Activated CD8-positive, alpha-beta memory T cell treated with anti-CD3 and anti-CD28 coated beads for 24 hours (primary cell): ENCODE data around the gene SYNDIG1.
A peak's percentile ranks its signal among the peaks of the same experiment; 100 is the strongest.

Source experiments
- DNase-seq: peaks from one replicate; pipeline ENCODE4 v3.0.0-alpha.2; 2020

Gene SYNDIG1

GRCh38 chr20:24679448-24680047, 210.1 kb downstream of the SYNDIG1 start:
- DNase-seq: no peak

- no peak for DNase-seq
These were observed 212.4 kb downstream of the SYNDIG1 start for GRCh38 chr20:24681634-24682495.

DNA sequence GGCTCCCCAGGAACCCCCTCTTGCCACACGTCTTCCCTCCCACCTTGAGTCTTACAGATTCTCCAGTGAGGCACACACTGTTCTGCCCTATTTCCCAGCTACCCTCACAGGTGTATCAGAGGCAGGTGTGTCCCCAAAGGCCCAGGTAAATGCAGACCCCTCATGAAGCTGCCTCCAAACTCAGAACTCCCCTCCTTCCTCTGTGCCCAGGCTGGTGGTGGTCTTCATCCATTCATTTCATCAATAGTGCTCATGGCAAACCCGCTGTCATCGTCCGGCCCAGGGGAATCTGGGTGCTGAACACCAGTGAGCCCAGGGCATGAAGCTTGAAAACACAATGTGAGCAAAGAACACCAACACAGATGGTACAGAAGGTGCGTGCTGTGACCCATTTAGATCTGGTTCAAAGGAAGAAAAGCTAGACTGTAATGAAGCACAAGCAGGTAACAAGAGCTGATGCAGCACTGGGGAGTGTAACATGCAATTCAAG, 213.1 kb downstream of the SYNDIG1 start:
- DNase-seq: no peak

DNA sequence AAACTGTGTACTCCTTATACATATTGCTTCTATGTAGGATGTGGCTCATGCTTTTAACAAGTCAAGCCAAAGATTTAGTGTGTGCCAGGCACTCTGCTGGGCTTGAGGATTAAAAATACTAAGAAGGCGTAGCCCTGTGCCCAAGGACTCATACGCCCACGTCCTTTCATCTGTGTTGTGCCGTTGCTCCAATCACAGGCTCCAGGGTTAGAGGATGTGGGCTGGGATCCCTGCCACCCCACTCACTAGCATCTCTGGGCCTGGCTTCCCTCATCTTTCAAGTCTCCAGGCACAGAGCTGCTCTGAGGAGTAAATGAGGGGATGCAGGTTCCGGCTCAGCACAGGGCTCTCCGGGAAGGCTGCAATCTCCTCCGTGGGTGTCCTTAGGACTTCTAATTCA, 214.2 kb downstream of the SYNDIG1 start:
- DNase-seq: no peak

- no peak for DNase-seq
These were observed 215.0 kb downstream of the SYNDIG1 start for GRCh38 chr20:24684421-24684871.

DNA sequence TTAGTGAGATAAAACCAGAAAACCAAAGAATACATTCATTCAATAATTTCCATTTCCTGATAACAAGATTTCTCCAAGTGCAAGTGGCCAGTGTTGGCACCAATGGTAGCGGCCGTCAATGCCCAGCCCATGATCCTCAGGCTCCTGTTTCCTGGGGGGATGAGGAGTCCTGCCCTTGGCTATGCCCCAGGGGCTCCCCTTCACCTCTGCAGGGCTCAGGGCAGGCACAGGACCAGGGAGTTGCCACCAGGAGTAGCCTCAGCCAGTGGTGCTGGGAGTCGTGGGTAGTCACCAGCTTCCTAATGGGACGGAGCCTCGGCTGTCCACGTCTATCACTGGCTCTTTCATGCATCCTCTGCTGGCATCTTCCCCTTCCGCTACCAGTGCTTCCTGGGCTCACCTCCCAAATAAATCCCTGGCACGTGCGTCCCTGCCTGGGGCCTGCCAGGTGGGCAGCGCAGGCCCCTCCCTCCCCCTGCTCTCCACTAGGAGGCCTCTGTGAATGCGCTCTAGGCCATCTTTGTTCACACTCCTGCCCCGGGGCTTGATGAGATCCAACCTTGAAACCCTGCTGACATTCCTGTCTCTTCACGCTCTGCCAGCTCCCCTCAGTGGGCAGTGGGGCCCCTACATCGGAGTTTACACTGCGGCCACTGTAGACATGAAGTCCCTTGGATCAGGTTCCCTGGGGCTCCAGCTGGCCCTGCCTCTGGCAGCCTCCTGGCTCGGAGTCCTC, 215.7 kb downstream of the SYNDIG1 start:
- DNase-seq: no peak

DNA sequence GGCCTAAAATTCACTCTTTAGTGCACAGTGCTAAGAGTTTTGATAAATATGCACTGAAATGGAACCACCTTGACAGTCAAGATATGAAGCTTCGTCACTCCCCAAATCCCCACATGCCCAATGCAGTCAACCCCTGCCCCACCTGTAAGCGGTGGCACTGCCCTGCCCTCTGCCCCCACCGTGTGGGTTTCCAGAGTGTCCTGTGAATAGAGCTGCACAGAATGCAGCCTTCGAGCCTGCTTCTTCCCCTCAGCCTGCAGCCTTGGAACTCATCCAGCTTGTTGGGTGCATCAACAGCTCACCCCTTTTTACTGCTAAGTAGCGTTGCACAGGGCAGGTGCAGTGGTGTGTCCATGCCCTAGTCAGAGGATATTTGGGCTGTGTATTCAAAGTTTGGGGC, 216.3 kb downstream of the SYNDIG1 start:
- no peak for DNase-seq

DNA sequence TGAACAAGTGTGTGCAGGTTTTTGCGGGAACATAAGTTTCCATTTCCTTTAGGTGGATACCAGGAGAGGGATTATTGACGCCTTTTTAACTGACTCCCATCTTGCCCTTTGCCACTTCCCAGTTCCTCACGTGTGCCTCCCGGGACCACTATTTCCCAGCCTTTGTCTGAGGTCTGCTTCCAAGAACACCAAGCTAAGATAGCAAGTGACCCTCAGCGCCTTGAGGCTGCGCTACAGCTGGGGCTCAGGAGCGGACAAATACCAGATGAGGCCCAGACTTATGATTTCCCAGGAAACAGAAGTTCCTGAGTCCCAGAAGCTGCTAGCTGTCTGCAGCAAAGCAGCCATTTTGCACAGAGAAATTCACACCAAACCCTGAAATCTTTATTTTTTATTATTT, 216.7 kb downstream of the SYNDIG1 start:
- DNase-seq: no peak

- DNase-seq: peak; percentile 13
These were observed 221.0 kb downstream of the SYNDIG1 start for GRCh38 chr20:24690408-24690807.

DNA sequence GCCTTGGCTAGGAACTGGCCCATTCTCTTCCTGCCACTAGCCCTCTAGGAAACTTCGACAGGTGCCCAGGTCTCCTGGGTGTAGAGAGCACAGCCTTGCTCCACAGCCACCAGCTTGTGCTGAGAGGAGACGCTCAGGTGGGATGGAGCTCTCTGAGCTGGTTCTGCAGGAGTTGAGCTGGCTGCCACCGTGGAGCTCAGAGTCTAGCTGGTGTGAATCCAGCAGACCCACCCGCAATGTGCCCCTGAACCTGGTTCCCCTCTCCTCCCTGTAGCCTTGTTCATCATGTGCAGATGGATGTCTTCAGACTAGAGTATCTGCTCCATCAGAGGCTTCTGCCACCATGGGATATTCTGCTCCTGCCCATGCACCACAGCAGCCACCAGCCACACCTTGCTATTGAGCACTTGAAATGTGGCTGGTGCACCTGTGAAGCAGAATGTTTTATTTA, 222.5 kb downstream of the SYNDIG1 start:
- DNase-seq: peak; percentile 38

DNA sequence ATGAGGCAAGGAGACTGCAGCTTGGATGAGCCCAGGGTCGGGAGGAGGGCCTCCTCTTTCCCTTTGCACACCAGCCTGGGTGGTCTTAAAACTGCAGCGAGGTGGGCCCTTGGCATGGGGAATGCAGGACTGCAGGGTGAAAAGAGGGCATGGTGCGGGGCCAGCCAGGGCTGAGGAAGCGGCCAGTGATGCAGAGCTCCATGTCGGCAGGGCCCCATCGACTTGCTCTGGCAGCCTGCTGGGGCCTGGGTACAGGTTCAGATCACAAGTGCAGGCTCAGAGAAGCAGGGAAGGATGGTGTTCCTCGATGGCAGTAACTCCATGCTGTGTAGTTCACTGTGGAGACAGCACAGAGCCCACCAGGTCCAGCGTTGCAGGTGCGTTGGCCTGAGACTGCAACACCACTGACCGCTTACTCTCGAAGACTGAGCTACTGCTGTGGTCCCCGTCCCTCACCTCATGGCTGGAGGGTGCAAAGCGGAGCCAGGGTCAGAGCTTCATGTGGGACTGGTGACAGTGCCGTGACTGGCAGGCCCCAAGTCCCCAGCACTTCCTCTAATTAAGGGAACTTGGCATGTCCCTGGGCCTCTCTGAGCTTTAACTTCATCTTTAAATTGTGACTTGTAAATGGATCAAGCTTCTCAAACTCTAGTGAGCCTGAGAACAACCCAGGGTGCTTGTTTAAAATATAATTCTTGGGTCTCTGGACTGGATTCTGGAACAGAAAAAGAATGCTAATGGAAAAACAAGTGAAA, 223.2 kb downstream of the SYNDIG1 start:
- peak; percentile 41 for DNase-seq

DNA sequence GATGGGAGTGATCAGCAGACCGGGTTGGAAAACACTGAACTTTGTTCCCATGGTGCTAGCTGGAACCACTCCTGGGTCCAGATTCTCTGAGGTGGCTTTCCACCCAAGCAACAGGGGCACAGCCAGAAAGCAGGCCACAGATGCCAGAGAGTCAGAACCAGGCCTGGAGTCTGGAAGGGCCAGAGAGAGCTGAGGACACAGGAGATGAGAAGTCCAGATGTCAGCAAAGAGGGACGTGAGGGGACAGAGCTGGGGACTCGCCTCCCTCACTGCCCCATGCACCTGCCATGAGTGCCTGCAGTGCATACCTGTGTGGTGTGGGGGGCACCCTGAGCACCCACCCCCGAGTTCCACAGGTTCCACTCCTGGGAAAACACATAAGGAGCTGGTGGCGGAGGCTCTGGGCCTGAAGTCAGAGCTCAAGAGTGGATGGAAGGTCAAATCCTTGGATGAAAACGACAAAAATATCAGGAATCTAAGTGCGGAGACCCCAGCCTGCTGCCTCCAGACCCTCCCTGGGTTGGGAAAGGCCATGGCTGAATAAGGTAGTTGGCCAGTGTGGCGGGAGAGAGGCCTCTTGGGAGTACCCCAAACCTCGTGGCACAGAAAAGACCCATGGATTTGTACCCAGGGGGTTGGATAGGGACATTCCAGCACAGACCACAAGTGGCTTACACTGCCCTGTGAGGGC, 224.2 kb downstream of the SYNDIG1 start:
- peak; percentile 42 for DNase-seq

DNA sequence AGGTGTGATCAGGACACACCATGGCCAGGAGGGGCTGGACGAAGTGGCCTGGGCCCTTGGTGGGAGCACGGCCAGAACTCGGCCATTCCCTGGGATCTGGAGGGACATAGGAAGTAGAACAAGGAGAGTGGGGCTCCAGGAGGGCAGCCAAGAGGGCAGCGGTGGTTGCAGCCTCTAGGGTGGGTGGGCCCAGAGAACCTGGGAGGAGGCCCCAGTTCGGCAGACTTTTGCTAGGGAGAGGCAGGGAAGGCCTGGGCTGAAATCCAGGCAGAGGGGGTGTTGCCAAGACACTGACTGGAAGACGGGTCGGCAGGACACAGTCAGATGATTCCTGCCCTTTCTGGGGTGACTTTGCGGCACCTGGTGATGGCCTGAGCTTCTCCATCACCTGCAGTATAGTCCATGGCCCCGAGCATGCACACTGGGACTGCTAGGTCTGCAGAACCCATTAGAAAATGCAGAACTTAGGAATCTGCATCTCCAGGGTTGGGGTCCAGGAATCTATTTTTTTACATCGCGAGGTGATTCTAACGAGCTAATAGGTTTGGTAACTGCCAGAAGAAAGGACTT, 224.8 kb downstream of the SYNDIG1 start:
- DNase-seq: peak; percentile 13

- DNase-seq: peak; percentile 13
These were observed 225.5 kb downstream of the SYNDIG1 start for GRCh38 chr20:24694727-24695528.

- peak; percentile 24 for DNase-seq
These were observed 226.2 kb downstream of the SYNDIG1 start for GRCh38 chr20:24695529-24696225.

GRCh38 chr20:24696396-24696795, 227.0 kb downstream of the SYNDIG1 start:
- peak; percentile 28 for DNase-seq

- DNase-seq: peak; percentile 13
These were observed 228.0 kb downstream of the SYNDIG1 start for GRCh38 chr20:24697411-24697810.

DNA sequence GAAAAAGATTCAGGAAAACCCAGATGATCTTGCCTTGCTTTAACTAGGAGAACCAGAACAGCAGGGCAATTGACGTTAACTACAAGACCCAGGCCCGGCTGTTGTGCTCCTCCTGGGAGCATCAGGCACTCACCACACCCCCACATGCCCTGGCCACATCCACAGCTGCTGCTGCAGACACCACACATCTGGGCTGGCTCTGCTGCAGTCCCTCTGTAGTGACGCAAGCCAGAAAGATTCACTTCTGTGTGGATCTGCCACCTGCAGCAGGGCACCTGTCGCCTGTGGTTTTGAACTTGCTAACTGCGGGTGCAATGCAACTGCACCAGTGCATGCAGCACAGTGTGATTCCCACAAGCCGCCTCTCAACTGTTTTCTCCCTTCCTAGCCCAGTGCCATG, 228.8 kb downstream of the SYNDIG1 start:
- peak; percentile 47 for DNase-seq

- DNase-seq: peak; percentile 35
These were observed 229.3 kb downstream of the SYNDIG1 start for GRCh38 chr20:24698706-24699206.
